ENCODE results near the gene SMARCAL1. TPM values are rescaled to one million over a fixed set of nuclear protein-coding genes. Genes with fewer than 3 reads are reported as not detected.

SMARCAL1 gene
- total and polyA plus RNA-seq, 8 donors, result 5.8 to 152 (median 18.3) TPM

GRCh38 chr2:216441308-216442010 lies 29.2 kb downstream of the SMARCAL1 start:
- WGBS, 5 donors, result 79 to 95% (median 89%) methylated on average over 3 of the region's 3 CpGs
- Histone ChIP-seq H3K4me3 (no peak overlapping the region), H3K27ac (no peak overlapping the region), H3K36me3 (peaks cover 24 to 98% (median 93%) of the 10 kb centered on the region in 4 donors), H3K4me1 (no peaks in the 10 kb centered on the region), H3K27me3 (no peaks in the 10 kb centered on the region), H3K9me3 (no peaks in the 10 kb centered on the region)
- TF ChIP-seq POLR2AphosphoS5 (IDR thresholded peaks at IDR 0.05) (no peak), POLR2A (IDR thresholded peaks at IDR 0.05) (no peak), EP300 (IDR thresholded peaks at IDR 0.05) (no peak), CTCF (IDR thresholded peaks at IDR 0.05) (no peak)
- DNase-seq, result no peak
- intact Hi-C loops (cut with DNase I; ENCODE audit: low total_unique reads), result no loop called here

- Histone ChIP-seq H3K4me3 (no peak overlapping the region), H3K4me1 (no peaks in the 10 kb centered on the region), H3K27me3 (no peaks in the 10 kb centered on the region), H3K36me3 (peaks cover 43 to 98% (median 93%) of the 10 kb centered on the region in 4 donors), H3K27ac (no peak overlapping the region), H3K9me3 (peaks cover 0 to 6% (median 0%) of the 10 kb centered on the region in 4 donors)
- no peak for DNase-seq
- WGBS, 5 donors, result 86 to 93% (median 91%) methylated on average over 5 of the region's 5 CpGs
- TF ChIP-seq POLR2AphosphoS5 (IDR thresholded peaks at IDR 0.05), result no peak
- no peak for TF ChIP-seq CTCF (IDR thresholded peaks at IDR 0.05)
- TF ChIP-seq EP300 (IDR thresholded peaks at IDR 0.05), result no peak
- TF ChIP-seq POLR2A (IDR thresholded peaks at IDR 0.05), result no peak
- intact Hi-C loops (cut with DNase I; ENCODE audit: low total_unique reads), result no loop called here
Measured at GRCh38 chr2:216445501-216445900, 33.2 kb downstream of the SMARCAL1 start.

- Histone ChIP-seq H3K9me3 (peaks cover 0 to 6% (median 0%) of the 10 kb centered on the region in 4 donors), H3K27ac (no peak overlapping the region), H3K36me3 (peaks cover 46 to 98% (median 93%) of the 10 kb centered on the region in 4 donors), H3K4me3 (no peak overlapping the region), H3K27me3 (no peaks in the 10 kb centered on the region), H3K4me1 (no peaks in the 10 kb centered on the region)
- 92 to 98% (median 94%) methylated on average over 2 of the region's 2 CpGs for WGBS, 5 donors
- TF ChIP-seq POLR2AphosphoS5 (IDR thresholded peaks at IDR 0.05) (no peak), EP300 (IDR thresholded peaks at IDR 0.05) (no peak), POLR2A (IDR thresholded peaks at IDR 0.05) (no peak), CTCF (IDR thresholded peaks at IDR 0.05) (no peak)
- intact Hi-C loops (cut with DNase I; ENCODE audit: low total_unique reads), result no loop called here
- DNase-seq, result no peak
Measured at GRCh38 chr2:216446343-216446742, 34.1 kb downstream of the SMARCAL1 start.

- Histone ChIP-seq H3K27me3 (no peaks in the 10 kb centered on the region), H3K9me3 (peaks cover 0 to 6% (median 0%) of the 10 kb centered on the region in 4 donors), H3K27ac (no peak overlapping the region), H3K4me3 (no peak overlapping the region), H3K4me1 (no peaks in the 10 kb centered on the region), H3K36me3 (peaks cover 53 to 97% (median 95%) of the 10 kb centered on the region in 4 donors)
- TF ChIP-seq EP300 (IDR thresholded peaks at IDR 0.05), result no peak
- no peak for TF ChIP-seq POLR2A (IDR thresholded peaks at IDR 0.05)
- no peak for TF ChIP-seq POLR2AphosphoS5 (IDR thresholded peaks at IDR 0.05)
- TF ChIP-seq CTCF (IDR thresholded peaks at IDR 0.05), result no peak
- 95 to 100% (median 98%) methylated on average over 3 of the region's 3 CpGs for WGBS, 5 donors
- intact Hi-C loops (cut with DNase I; ENCODE audit: low total_unique reads), result no loop called here
- no peak for DNase-seq
Measured at GRCh38 chr2:216447293-216447692, 35.0 kb downstream of the SMARCAL1 start.
